Pancreas (tissue), 10 donors: ENCODE measurements around the gene PSMC3IP. TPM values are rescaled to one million over a fixed set of nuclear protein-coding genes. Genes with fewer than 3 reads are reported as not detected.

Experiments used
- ATAC-seq, 4 donors: fragments of 200-7000 bp; cut with Tn5 transposase; one replicate each; pipeline versions ENCODE4 v1.8.0 to v1.9.1; 2020; ENCODE audit warnings: mild to moderate bottlenecking in 4 of 4, moderate library complexity in 4 of 4
- DNase-seq, 6 donors: peaks; one replicate each; pipeline ENCODE4 v3.0.0-alpha.2; 2020
- FAIRE-seq: peaks from 2 replicates; lab custom pipeline; 2012; peaks lifted over from hg19 to GRCh38; lab: Jason Lieb, UNC
- H3K27ac ChIP-seq, 4 donors: fragments of 200-600 bp; sonication (generic); 1 replicate in 3 of 4; 2 replicates in 1 of 4; pipeline versions ENCODE4 v1.5.0 to v1.8.0; 2020
- H3K27me3 ChIP-seq, 4 donors: fragments of 200-600 bp; one replicate each; pipeline ENCODE4 v1.8.0; 2021
- H3K36me3 ChIP-seq, 3 donors: fragments of 200-600 bp; sonication (generic) in 1 of 3; one replicate each; pipeline versions ENCODE4 v1.5.0 to v1.8.0; 2020 to 2021
- H3K4me1 ChIP-seq, 3 donors: fragments of 200-600 bp; one replicate each; pipeline ENCODE4 v1.8.0; 2021
- H3K4me3 ChIP-seq, 4 donors: fragments of 200-600 bp; sonication (generic) in 2 of 4; one replicate each; pipeline versions ENCODE4 v1.5.0 to v1.8.0; 2020 to 2021
- H3K9me3 ChIP-seq, 4 donors: fragments of 200-600 bp; one replicate each; pipeline ENCODE4 v1.8.0; 2021
- WGBS, 2 donors: extraction: QIAGEN DNeasy Blood & Tissue Kit; methylation state at CpG; one replicate each; pipeline ENCODE4 v1.1.7; 2013; 5-methylcytosine and 5-hydroxymethylcytosine counted together
- intact Hi-C, 3 donors: fragments of 100-400 bp; cut with DNase I; formaldehyde crosslinking; loops; one replicate each; pipeline versions ENCODE4 v1.11.1 to v1.14.2; 2022
- polyA plus RNA-seq, 2 donors: library from polyadenylated mRNA; stranded (reverse); fragments of 200-250 nt; gene quantifications; one replicate each; pipeline ENCODE4 v1.2.3, GENCODE V29; 2013
- total RNA-seq, 6 donors: library from RNA; stranded (reverse); fragmentation: NEBNext Ultra II Directional in 4 of 6; extraction: Animal tissue kit (Norgen Biotek cat#: 25700) in 4 of 6; gene quantifications; one replicate each; pipeline versions ENCODE4 v1.2.1 to v1.2.4, GENCODE V29; 2021 to 2023
- TF ChIP-seq, protein P1 (sequence below), 4 donors: fragments of 200-600 bp; sonication (generic) in 3 of 4; IDR thresholded peaks; one replicate each; pipeline versions ENCODE4 v1.5.0 to v1.8.0; 2021; ENCODE audit warnings: antibody characterized with exemption in 4 of 4
- donor health status: healthy with polysubstance abuse.
- donor health status: DM: no; HTN: no; CAD: no; lungs with moderate emphysema.
- donor health status: DM: no; HTN: no; CAD: no.
- donor health status: control.
- donor health status: control.
- donor health status: Bipolar disorder and iron deficiency.
- donor health status: DM: yes; HTN: yes; CAD: no.
- donor health status: DM: no; HTN: no; CAD: no.
- donor health status: DM: no; HTN: no; CAD: no.
- donor health status: DM: yes; HTN: yes; CAD: no.

Gene PSMC3IP
- total and polyA plus RNA-seq, 8 donors: 1.0 to 7.0 (median 2.4) TPM

DNA sequence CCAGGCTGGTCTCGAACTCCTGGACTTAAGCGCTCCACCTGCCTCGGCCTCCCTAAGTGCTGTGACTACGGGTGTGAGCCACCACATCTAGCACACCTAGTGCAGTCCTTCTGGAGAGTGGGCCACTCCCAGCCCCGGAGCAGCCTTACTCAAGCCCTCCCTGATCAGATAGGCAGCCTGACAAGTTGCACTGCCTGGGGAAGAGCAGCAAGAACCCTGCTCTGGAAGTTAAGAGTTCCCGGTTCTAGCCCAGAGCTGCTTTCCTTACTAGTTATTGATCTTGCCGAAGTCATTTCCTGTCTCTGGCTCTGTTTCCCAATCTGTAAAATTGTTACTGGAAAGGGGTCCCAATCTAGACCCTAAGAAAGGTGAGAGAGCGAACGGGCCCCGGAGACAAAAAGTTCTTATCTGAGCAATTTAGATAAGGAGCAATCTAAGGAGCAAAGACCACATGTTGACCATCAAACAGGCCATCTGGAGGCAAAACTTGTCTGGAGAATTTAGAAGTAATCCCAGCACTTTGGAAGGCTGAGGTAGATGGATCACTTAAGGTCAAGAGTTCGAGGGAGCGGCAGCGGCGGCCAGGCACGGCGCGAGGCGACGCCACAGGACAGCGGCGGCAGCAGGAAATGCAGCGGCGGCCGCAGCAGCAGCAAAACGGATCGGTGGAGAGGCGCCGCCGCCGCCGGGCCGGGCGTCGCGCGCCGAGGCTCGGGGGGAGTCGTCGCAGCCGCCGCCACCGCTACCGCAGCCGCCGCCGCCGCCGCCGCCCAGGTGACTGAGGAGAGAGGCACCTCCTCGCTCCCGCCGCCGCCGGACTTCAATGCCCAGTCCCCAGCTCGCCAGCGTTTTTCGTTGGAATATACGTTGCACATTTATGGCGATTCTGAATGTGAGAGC lies 45.8 kb downstream of the PSMC3IP start:
- H3K36me3 ChIP-seq: no peaks in the 10 kb centered on the region
- intact Hi-C loops: no loop called here
- FAIRE-seq (no peak), DNase-seq (peak; percentile 52 to 84 (median 58)), ATAC-seq (peak; percentile 23 to 49 (median 38))
- 9 to 17% methylated on average over 31 to 60 of the region's 60 CpGs for WGBS, 2 donors
- no peaks in the 10 kb centered on the region for H3K27me3 ChIP-seq
- peak overlapping the region; percentile 10 to 50 (median 34) for H3K4me3 ChIP-seq
- TF ChIP-seq, protein P1, sequence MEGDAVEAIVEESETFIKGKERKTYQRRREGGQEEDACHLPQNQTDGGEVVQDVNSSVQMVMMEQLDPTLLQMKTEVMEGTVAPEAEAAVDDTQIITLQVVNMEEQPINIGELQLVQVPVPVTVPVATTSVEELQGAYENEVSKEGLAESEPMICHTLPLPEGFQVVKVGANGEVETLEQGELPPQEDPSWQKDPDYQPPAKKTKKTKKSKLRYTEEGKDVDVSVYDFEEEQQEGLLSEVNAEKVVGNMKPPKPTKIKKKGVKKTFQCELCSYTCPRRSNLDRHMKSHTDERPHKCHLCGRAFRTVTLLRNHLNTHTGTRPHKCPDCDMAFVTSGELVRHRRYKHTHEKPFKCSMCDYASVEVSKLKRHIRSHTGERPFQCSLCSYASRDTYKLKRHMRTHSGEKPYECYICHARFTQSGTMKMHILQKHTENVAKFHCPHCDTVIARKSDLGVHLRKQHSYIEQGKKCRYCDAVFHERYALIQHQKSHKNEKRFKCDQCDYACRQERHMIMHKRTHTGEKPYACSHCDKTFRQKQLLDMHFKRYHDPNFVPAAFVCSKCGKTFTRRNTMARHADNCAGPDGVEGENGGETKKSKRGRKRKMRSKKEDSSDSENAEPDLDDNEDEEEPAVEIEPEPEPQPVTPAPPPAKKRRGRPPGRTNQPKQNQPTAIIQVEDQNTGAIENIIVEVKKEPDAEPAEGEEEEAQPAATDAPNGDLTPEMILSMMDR (IDR thresholded peaks at IDR 0.05): peak in 3 of 4 donors; percentile 19 to 35 (median 27)
- peaks cover 11 to 26% (median 23%) of the 10 kb centered on the region in 3 donors for H3K4me1 ChIP-seq
- H3K9me3 ChIP-seq: no peaks in the 10 kb centered on the region
- peak overlapping the region; percentile 39 to 79 (median 72) for H3K27ac ChIP-seq

DNA sequence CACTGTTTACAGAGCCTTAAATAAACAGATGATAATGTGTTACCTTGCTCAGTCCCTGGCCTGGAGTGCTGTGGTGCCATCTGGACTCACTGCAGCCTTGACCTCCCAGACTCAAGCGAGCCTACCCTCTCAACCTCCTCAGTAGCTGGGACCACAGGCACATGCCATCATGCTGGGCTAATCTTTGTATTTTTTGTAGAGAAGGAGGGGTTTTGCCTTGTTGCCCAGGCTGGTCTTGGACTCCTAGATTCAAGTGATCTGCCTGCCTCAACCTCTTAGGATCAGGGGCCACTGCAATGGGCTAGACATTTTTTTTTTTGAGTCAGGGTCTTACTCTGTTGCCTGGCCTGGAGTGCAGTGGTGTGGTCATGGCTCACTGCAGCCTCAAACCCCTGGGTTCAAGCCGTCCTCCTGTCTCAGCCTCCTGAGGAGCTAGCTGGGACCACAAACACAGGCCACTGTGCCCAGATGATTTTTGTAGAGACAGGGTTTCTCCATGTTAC lies 46.5 kb downstream of the PSMC3IP start:
- ATAC-seq (peak; percentile 45 to 73 (median 68)), DNase-seq (peak in 2 of 6 donors; percentile 63 to 71), FAIRE-seq (no peak)
- H3K27me3 ChIP-seq: no peaks in the 10 kb centered on the region
- peaks cover 11 to 26% (median 23%) of the 10 kb centered on the region in 3 donors for H3K4me1 ChIP-seq
- TF ChIP-seq, protein P1 (IDR thresholded peaks at IDR 0.05): no peak
- no peaks in the 10 kb centered on the region for H3K36me3 ChIP-seq
- H3K27ac ChIP-seq: peak overlapping the region; percentile 23 to 79 (median 58)
- 47 to 64% methylated on average over 2 of the region's 2 CpGs for WGBS, 2 donors
- no peak overlapping the region for H3K4me3 ChIP-seq
- intact Hi-C loops: no loop called here
- H3K9me3 ChIP-seq: no peaks in the 10 kb centered on the region

DNA sequence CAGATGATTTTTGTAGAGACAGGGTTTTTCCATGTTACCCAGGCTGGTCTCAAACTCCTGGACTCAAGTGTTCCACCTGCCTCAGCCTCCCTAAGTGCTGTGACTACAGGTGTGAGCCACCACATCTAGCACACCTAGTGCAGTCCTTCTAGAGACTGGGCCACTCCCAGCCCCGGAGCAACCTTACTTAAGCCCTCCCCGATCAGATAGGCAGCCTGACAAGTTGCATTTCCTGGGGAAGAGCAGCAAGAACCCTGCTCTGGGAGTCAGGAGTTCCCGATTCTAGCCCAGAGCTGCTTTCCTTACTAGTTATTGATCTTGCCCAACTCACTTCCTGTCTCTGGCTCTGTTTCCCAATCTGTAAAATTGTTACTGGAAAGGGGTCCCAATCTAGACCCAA lies 48.5 kb downstream of the PSMC3IP start:
- WGBS, 2 donors: 40 to 53% methylated on average over 3 of the region's 3 CpGs

DNA sequence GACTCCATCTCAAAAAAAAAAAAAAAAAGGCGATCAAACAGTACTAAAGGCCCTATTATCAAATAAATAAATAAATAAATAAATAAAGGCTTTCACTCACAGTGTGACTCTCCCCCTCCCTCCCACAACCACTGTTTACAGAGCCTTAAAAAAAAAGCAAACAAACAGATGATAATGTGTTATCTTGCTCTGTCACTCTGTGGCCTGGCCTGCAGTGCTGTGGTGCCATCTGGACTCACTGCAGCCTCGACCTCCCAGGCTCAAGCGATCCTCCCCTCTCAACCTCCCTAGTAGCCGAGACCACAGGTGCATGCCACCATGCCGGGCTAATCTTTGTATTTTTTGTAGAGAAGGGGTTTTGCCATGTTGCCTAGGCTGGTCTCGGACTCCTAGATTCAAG lies 49.6 kb downstream of the PSMC3IP start:
- H3K4me1 ChIP-seq: peaks cover 9 to 21% (median 14%) of the 10 kb centered on the region in 3 donors
- no peaks in the 10 kb centered on the region for H3K36me3 ChIP-seq
- 74% methylated on average over 6 of the region's 6 CpGs for WGBS, 2 donors
- H3K27ac ChIP-seq: no peak overlapping the region
- no peaks in the 10 kb centered on the region for H3K27me3 ChIP-seq
- DNase-seq: no peak
- no peak overlapping the region for H3K4me3 ChIP-seq
- TF ChIP-seq, protein P1 (IDR thresholded peaks at IDR 0.05): no peak
- intact Hi-C loops: loop anchor here in 1 of 3 donors (10.0 kb wide), 1 partner anchor 213 kb away; no protein-coding TSS in a partner anchor
- ATAC-seq: no peak
- no peak for FAIRE-seq
- H3K9me3 ChIP-seq: no peaks in the 10 kb centered on the region

More for the DNA sequence above, 48.5 kb downstream of the PSMC3IP start:
- no peak for FAIRE-seq
- TF ChIP-seq, protein P1 (IDR thresholded peaks at IDR 0.05): no peak
- Histone ChIP-seq H3K4me1 (peaks cover 9 to 21% (median 14%) of the 10 kb centered on the region in 3 donors), H3K4me3 (no peak overlapping the region), H3K9me3 (no peaks in the 10 kb centered on the region), H3K36me3 (no peaks in the 10 kb centered on the region), H3K27ac (no peak overlapping the region), H3K27me3 (no peaks in the 10 kb centered on the region)
- intact Hi-C loops: loop anchor here in 1 of 3 donors (10.0 kb wide), 1 partner anchor 214 kb away; no protein-coding TSS in a partner anchor
- ATAC-seq: no peak
- DNase-seq: no peak
